ENCODE measurements around the gene CASZ1.

GRCh38 chr1:10690484-10690883 lies 106.0 kb downstream of the CASZ1 start:
- TF ChIP-seq POLR2A (IDR thresholded peaks at IDR 0.05) (no peak), CTCF (IDR thresholded peaks at IDR 0.05) (no peak), POLR2AphosphoS5 (IDR thresholded peaks at IDR 0.05) (no peak)
